NCI-H1105 treated with DMSO at 0.1 percent for 48 hours (cell line): ENCODE results near the gene DUSP6.
"Not testable (repeated sequence)": the region's sequence is repeated elsewhere in the genome, so short reads cannot be mapped to it uniquely, and the experiment has no call there.

Source experiments
- DNase-seq: peaks from one replicate; lab custom pipeline; 2025; lab: John Stamatoyannopoulos, UW

Gene DUSP6

DNA sequence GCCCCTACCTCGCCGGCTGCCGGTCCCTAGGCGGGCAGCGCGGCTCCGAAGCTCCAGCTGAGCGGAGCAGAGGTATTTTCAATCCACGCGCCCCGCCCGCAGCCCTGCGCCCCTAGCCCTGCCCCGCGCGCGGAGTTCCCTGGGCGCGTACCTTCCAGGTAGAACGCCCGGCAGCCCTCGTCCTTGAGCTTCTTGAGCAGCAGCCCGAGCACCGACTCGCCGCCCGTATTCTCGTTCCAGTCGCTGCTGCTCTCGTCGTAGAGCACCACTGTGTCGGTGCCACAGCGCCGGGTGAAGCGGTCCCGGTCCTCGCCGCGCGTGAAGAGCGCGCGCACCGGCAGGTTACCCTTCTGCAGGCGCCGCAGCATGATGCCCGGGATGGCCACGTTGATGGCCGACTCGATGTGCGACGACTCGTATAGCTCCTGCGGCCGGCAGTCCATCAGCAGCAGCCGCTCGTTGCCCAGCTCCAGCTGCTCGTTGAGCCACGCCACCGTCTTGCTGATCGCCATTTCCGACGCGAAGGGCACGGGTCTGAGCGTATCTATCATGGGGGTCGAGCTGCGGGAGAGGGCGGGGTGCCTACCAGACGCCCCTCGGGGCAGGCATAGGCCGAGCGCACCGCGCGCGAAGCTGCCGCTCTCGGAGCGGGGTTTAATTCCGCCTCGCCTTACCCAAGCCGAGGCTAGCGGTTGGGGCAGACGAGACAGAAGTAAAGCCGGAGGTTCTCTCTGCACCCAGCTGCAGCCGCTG, 636 bp downstream of the DUSP6 start:
- peak; percentile 42 for DNase-seq

GRCh38 chr12:89350630-89351488, 1.4 kb downstream of the DUSP6 start:
- peak; percentile 10 for DNase-seq

DNA sequence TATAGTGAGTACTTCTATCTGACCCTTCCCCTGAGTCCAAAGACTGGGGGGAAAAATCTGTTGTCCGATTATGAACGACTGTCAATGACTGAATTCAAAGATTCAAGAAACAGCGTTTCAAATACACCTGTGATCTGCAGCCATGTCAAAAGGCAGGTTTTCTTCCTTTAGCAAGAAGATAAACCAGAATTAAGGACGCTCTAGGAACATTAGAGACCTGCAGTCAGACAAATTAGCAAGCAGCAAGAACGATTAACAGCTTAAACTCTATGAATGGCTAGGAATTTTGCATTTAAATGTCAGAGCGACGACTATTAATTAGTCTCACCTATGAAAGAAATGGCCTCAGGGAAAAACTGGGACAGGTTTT, 2.1 kb downstream of the DUSP6 start:
- DNase-seq, result no peak

- DNase-seq, result no peak
Measured at GRCh38 chr12:89349814-89350213, 2.5 kb downstream of the DUSP6 start.

- no peak for DNase-seq
Measured at GRCh38 chr12:89348894-89349699, 3.2 kb downstream of the DUSP6 start.

DNA sequence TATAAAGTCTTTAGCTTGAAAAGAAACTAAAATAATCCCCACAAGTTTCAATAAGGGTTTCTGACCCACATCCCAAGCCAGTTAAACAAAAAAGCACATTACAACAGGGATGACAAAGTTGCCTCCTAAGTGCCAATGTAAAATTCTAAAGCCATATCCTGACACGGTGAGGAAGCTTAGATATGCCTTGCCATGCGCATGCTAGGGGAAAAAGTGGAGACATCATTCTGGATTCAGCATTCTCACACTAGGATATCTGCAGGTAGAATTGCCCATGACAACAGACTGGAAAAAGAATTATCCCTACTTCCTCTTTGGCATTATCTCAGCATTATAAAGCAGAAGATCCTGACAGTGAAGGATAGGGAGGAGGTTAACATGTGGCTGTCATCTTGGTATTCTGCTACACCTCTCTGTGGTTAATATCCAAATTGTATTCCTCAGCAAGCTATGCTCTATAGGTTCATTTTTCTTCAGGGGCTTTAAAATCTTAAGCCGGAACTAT, 4.9 kb downstream of the DUSP6 start:
- DNase-seq, result no peak

DNA sequence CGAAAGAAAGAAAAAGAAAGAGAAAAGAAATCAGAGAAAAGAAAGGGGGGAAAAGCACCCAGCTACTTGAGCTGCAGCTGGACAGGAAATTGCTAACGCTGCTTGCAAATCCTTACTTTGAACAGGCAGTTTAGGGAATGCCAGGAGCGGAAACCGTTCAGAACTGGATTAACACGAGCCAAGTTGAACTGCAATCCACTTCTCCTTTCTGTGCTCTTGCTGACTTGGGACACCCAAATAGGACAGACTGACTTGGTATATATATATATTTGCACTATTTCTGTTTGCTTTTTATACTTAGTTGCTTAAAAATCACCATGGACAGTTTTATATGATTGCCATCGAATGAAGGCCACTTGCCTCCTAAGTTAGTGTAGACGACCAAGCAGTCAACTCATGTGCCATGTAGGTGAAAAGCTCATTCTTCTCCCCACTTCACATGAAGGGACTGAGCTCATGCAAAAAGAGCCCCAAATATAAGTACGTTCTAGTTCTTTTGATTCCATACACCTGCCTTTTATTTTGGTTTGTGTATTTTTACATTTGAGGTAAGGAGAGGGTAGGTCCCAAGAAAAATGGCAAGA, 5.5 kb downstream of the DUSP6 start:
- DNase-seq, result peak; percentile 82

GRCh38 chr12:89345830-89346740, 6.2 kb downstream of the DUSP6 start:
- DNase-seq, result peak; percentile 95

GRCh38 chr12:89345376-89345775, 6.9 kb downstream of the DUSP6 start:
- no peak for DNase-seq

- no peak for DNase-seq
Measured at GRCh38 chr12:89344862-89345202, 7.5 kb downstream of the DUSP6 start.

DNA sequence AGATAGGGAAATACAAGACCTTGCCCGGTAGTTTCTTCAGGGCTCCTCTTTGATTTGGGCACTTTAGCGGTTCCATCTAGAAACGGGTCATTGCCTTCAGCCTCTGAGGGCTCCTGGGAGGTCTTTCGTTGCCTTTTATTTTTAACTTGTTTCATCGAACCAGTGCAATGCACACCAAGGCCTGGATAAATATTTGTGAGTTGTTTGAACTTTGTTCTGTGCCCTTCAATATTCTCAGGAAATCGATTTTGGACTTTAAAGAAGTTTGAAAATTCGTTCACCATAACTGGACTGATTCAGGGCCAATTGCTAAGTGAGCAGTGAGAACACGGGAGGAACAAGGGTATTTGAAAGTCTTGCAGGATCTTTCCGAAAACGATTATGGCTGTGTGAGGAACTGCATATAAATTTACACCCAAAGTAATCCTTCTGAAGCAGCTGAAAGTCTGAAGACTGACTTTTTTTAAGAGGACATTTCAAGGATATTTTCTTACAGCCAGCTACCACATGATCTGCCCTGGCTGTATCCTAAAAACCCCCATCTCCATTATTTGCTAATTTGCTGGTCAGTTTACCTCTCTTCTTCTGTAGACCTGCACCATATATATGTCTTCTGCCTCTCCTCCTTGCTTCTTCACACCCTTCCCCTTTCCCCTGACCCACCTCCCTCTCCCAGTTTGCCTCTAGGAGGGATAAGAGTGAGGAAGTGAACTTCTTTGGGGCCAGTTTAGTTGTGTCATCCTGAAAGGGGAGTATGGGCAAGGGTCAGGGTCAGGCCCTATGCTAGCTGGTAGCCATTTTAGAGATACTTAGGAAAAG, 8.0 kb downstream of the DUSP6 start:
- no peak for DNase-seq

DNA sequence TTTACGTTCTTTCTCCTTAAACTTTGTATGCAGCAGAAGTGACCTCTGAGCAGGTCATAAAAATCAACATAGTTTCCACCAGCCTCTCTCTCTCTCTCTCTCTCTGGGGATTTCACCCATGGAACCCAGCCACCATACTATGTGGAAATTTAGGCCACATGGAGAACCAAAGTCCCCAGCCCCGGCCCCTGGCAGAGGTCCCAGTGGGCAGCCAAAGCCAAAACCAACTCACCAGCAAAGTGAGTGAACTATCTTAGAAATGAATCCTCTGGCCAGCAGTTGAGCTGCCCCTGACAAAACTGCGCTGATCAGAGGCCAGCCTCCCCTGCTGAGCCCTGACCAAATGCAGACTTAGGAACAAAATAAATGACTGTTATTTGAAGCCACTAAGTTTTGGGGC, 9.2 kb downstream of the DUSP6 start:
- DNase-seq, result no peak

- DNase-seq, result no peak
Measured at GRCh38 chr12:89340861-89341260, 11.4 kb downstream of the DUSP6 start.

DNA sequence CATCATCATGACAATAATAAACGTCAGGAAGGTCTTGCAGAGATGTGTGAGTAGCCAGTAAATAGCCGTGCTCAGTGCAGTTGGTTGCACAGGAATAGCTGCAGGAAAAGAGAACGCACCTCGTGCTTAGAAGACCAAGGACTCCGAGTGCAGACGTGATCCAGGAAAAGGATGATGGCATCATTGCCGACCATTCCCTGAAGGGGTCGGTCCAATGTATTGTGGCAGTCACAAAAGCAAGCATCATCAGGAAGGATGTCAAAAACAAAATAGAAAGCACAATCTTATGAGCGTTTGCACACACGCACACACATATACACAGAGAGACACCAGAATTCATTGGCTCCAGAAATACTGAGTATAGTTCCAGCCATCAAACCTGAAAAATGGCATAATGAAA, 12.8 kb downstream of the DUSP6 start:
- no peak for DNase-seq

- DNase-seq, result not testable (repeated sequence)
Measured at GRCh38 chr12:89337136-89337535, 15.2 kb downstream of the DUSP6 start.

- DNase-seq, result no peak
Measured at GRCh38 chr12:89335452-89336244, 16.7 kb downstream of the DUSP6 start.

DNA sequence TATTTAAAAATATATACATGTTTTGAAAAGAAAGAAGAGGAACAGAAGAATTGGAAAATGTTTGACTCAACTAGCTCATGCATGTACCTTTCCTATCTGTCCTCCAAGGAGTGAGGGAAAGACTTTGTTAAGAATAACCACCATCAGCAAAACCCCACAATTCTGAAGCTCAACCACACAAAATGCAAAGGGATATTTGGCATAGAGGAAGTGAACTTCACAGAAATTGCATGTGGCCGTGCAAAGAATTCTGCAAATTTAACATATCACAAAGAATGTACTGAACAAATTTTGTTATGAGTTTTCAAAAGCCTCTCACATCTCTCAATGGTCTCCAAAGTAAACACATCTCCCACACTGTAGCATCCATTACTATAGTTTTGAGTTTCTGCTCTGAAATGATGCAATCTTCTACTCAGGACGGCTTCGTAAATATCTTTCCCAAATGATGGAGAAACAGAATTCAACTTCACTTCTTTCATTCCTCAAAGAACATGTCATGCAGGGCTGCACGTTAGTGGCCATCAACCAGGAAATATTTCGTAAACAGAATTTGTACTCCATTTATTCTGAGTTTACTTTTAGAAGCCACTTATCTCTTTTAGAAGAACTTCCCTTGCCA, 17.6 kb downstream of the DUSP6 start:
- no peak for DNase-seq

DNA sequence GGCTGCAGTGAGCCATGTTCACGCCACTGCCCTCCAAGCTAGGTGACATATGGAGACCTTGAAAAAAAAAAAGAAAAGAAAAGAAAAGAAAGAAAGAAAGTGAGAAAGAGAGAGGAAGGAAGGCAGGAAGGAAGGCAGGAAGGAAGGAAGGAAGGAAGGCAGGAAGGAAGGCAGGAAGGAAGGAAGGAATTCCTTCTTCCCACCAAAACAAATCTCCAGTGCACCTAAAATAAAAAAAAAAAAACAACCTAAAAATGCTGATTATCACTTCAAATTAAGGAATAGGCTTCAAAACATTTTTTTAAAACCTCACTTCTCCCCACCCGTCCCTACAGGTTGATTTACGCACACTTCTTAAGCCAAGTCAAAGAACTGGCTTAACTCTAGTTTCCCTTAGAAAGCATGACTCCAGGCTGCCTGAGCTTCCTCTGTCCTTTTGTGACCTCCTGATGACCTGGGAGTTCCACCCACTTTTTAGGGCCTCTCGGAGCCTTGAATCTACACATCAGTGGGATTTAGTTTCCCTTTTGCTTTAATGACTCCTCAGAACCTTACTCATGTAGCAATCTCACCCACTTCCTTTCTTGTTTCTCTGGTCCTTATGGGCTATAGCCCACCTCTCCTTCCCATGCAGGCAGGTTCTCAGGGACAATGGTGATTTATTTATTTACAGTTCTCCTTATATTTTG, 18.6 kb downstream of the DUSP6 start:
- DNase-seq, result no peak
